Coronary artery (tissue), 2 donors: ENCODE results near the gene CLNK.
"Not testable (repeated sequence)": the region's sequence is repeated elsewhere in the genome, so short reads cannot be mapped to it uniquely, and the experiment has no call there.

Experiments
- DNase-seq: peaks from one replicate; pipeline ENCODE4 v3.0.0-alpha.2; 2017; ENCODE audit warnings: low spot score
- H3K27ac ChIP-seq, 2 donors: fragments of 200-600 bp; sonication (generic); one replicate each; pipeline ENCODE4 v1.5.1; 2016 to 2019
- H3K4me3 ChIP-seq: fragments of 200-600 bp; sonication (generic); 2 replicates; pipeline ENCODE4 v1.5.1; 2016; ENCODE audit warnings: mild to moderate bottlenecking, moderate library complexity
- TF ChIP-seq, protein P1 (sequence below): fragments of 200-600 bp; sonication (generic); IDR thresholded peaks from one replicate; pipeline ENCODE4 v1.5.1; 2019; ENCODE audit warnings: antibody characterized with exemption

CLNK gene

DNA sequence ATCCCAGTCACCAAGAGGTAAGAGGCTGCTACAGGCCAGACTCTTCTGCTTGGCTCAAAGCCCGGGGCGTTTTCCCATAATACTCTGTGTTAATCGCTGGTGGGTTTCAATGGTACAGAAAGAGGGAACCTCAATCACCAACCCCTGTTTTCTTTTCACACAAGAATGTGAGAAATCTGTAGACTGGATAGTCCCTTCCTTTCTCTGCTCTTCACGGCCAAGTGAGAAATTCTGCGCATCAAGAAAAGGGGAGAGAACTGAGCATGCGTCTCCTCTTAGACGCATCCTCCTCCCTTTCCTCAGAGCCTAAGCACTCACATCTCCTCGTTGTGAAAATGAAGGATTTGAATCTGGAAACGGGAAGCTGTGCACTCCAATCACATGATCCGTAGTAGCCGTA is 64.7 kb downstream of the CLNK start:
- TF ChIP-seq, protein P1, sequence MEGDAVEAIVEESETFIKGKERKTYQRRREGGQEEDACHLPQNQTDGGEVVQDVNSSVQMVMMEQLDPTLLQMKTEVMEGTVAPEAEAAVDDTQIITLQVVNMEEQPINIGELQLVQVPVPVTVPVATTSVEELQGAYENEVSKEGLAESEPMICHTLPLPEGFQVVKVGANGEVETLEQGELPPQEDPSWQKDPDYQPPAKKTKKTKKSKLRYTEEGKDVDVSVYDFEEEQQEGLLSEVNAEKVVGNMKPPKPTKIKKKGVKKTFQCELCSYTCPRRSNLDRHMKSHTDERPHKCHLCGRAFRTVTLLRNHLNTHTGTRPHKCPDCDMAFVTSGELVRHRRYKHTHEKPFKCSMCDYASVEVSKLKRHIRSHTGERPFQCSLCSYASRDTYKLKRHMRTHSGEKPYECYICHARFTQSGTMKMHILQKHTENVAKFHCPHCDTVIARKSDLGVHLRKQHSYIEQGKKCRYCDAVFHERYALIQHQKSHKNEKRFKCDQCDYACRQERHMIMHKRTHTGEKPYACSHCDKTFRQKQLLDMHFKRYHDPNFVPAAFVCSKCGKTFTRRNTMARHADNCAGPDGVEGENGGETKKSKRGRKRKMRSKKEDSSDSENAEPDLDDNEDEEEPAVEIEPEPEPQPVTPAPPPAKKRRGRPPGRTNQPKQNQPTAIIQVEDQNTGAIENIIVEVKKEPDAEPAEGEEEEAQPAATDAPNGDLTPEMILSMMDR, result no peak

DNA sequence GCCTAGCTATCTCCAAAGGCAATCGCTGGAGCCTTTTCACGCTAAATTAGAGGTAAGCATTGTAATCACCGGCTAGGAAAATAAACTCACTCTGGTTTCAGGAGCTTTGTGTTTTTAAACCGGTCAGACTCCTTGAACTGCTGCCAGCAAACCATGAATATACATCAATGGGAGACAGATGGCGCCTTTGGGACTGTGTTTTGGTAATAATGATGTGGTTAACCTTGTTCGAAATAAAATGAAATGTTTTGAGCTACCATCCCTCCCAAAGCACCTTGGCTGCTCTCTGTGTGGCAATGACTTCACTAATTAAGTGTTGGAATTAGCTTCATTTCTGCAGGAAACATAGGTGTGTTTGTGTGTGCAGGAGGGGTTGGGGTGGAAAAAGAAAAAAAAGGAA is 65.3 kb downstream of the CLNK start:
- DNase-seq, result no peak
- H3K4me3 ChIP-seq, result no peak overlapping the region
- H3K27ac ChIP-seq, result no peak overlapping the region
- TF ChIP-seq, protein P1, result no peak

More for the DNA sequence above, 64.7 kb downstream of the CLNK start:
- no peak for DNase-seq
- Histone ChIP-seq H3K4me3 (no peak overlapping the region), H3K27ac (no peak overlapping the region)

DNA sequence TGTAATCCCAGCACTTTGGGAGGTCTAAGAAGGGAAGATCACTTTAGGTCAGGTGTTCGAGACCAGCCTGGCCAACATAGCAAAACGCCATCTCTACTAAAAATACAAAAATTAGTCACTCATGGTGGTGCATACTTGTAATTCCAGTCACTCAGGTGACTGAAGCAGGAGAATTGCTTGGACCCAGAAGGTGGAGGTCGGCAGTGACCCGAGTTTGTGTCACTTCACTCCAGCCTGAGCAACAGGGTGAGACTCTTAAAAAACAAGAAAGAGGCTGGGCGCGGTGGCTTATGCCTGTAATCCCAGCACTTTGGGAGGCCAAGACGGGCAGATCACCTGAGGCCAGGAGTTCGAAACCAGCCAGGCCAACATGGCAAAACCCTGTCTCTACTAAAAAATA is 69.6 kb downstream of the CLNK start:
- DNase-seq, H3K27ac ChIP-seq, H3K4me3 ChIP-seq: not testable (repeated sequence)

DNA sequence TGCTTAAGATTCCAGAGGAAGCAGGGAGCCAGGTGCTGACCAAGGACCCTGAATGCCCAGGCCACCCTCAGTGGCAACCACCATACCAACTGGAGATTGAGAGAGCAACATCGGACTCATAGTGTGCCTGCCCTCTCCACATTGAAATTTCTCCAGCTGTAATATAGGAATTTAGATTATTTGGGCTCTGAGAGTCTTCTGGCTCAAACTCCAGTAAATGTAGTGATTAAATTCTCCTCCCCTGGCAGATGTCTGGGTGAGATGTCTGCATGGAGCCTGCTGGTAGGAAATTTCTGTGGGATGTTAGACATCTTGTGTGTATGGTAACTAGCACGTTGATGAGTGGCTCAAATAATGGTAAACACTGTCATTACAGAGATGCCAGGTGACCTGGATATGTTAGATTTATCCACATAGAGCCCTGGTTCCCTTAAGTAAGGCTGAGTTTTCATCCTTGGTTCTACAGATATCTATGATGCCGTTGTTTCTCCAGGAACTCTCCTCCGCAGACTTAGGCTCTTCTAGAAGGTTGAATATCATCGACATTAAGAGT is 70.6 kb downstream of the CLNK start:
- Histone ChIP-seq H3K4me3 (no peak overlapping the region), H3K27ac (no peak overlapping the region)
- no peak for DNase-seq
- TF ChIP-seq, protein P1, result no peak

DNA sequence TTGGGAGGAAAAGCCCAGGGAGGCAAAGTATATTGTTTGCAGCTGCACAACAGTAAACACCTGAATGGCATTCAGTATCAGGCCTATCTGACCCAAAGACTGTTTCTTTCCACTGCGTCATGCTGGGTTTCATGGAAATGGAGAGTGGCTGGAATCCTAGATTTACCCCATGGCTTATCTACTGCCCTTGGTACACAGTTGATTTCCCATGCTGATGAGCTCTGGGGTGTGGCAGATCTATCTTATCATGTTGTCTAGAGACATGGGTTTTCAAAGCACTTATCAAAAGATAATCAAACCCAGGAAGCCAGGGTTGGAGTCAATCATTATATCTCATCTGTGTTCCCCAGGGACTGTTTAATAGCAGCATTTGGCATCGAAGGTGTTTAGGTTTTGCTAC is 72.1 kb downstream of the CLNK start:
- TF ChIP-seq, protein P1, result no peak
- Histone ChIP-seq H3K4me3 (no peak overlapping the region), H3K27ac (no peak overlapping the region)
- no peak for DNase-seq

DNA sequence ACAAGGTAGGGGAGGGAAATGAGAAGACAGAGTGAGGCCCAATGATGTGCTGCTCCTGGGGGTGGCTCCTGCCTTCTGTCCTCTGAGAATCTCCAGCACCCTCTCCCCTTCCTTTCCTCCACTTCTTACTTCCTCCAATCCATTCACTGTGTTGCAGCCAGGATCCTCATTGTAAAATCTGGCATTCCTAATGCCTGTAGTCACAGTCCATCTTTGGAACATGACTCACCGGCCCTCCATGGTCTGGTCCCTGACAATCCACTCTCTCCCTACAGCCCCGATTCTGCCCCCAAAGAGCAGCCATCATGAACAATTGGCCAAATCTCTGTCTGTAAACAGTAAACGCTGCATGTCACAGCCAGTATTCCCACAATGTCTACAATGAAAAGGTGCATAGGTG is 72.9 kb downstream of the CLNK start:
- no peak for DNase-seq
- TF ChIP-seq, protein P1, result no peak
- no peak overlapping the region for H3K4me3 ChIP-seq
- no peak overlapping the region for H3K27ac ChIP-seq

DNA sequence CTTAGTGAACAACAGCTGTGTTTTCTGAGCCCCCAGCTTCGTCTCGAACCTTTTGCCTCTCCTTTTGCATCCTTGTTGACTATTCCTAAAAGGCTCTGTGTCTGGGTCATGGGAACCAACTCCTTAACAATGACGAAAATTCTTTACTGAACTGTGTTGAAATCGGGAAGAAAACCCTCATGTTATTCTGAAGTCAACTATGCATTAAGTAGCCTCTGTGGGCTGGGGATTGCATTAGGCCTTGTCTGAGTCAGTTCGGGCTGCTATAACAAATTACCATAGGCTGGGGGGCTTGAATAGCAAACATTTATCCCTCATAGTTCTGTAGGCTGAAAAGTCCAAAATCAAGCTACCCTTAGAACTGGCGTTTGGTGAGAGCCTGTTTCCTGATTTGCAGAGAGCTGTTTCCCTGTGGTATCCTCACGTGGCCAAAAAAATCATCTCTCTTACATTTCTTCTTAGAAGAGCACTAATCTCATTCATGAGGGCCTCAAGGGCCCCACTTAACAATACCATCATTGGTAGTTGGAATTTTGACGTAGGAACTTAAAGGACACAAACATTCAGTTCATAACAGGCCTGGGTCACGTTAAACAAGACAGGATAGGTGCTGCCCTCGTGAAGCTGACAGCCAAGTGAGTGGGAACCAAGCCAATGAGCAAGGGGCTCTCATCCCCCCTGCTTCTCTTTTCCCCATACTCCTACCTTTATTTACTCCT is 75.9 kb downstream of the CLNK start:
- TF ChIP-seq, protein P1, result no peak
- Histone ChIP-seq H3K27ac (no peak overlapping the region), H3K4me3 (no peak overlapping the region)
- DNase-seq, result no peak
